GM12874 (cell line): ENCODE results near the gene MYCL.

Source experiments
- TF ChIP-seq, protein P1 (sequence below): IDR thresholded peaks from 2 replicates; pipeline ENCODE4 v1.5.1; 2011; ENCODE audit warnings: low read depth, mild to moderate bottlenecking, control low read depth, low read length, moderate library complexity; ENCODE audit not compliant: insufficient read depth

MYCL gene

DNA sequence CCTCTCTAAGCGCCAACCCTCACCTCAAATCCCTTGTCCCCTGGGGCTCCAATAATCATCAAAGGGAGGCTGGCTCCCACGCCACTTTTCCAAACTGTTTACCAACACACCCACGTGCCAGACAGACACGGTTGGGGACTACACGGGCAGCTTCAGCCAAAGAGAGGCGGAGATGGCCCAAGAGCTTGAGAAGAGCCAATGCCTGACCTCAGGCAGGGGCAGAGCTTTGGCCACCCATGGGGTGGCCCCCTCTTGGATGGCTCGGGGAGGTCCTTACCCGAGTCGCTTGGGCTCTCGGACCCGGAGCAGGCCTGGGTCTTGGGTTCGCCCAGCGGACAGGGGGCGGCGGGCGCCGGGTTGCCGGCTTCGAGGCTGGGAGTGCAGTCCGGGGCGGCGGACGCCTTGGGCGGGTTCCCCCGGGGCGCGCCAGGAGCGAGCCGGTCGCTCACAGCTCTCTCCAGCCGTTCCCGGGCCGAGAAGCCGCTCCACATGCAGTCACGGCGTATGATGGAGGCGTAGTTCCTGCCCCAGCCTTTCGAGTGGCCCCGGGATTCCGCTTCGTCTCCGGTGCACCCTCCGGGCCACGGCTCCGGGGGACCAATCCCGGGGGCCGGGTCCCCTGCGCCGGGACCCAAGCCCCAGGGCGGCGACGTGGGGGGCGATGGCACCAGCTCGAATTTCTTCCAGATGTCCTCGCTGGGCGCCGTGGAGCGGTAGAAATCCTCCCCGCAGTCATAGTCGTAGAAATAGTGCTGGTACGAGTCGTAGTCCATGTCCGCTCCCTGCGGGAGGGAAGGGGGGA is 854 bp downstream of the MYCL start:
- TF ChIP-seq, protein P1, sequence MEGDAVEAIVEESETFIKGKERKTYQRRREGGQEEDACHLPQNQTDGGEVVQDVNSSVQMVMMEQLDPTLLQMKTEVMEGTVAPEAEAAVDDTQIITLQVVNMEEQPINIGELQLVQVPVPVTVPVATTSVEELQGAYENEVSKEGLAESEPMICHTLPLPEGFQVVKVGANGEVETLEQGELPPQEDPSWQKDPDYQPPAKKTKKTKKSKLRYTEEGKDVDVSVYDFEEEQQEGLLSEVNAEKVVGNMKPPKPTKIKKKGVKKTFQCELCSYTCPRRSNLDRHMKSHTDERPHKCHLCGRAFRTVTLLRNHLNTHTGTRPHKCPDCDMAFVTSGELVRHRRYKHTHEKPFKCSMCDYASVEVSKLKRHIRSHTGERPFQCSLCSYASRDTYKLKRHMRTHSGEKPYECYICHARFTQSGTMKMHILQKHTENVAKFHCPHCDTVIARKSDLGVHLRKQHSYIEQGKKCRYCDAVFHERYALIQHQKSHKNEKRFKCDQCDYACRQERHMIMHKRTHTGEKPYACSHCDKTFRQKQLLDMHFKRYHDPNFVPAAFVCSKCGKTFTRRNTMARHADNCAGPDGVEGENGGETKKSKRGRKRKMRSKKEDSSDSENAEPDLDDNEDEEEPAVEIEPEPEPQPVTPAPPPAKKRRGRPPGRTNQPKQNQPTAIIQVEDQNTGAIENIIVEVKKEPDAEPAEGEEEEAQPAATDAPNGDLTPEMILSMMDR, result no peak

DNA sequence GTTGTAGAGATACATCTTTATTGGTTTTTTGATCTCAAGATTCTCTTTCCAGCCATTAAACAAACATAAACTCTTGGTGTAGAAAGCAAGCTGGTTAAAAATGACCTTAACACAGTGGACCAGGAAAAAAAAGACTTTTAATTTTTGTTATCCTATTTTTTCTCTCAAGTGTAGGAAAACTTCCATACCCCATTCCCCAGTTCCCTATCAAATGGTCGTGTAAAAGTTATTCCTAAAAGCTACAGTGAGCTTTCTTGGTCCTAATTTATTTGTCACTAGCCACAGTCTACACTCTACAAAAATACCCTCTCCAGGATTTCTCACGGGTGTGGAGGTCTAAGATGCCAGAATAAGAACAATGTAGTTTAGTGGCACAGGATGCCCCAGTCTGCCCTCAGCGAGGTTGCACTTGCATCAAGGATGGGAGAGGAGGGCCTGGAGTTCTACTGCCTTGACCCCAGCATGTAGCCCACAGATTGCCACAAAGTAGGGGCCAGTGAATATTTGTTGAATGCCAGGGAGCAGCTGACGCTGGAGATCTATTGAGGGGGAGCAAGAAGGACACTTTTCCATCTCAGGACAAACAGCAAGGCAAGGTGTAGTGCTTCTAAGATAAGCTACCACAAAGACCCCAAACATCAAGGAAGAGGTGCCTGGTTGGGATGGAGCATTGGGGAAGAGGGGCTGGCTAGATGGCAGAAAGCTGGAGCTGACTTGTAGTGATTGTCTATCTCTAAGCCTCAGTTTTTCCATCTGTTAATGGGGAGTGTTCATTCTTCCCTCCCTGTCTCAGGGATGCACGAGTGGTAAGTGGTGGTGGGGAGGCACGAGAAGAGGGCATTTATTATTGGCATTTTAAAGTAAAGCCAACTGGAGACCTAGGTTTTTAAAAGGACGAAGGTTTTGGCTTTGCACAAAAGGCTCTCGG is 1.8 kb downstream of the MYCL start:
- TF ChIP-seq, protein P1, result no peak

DNA sequence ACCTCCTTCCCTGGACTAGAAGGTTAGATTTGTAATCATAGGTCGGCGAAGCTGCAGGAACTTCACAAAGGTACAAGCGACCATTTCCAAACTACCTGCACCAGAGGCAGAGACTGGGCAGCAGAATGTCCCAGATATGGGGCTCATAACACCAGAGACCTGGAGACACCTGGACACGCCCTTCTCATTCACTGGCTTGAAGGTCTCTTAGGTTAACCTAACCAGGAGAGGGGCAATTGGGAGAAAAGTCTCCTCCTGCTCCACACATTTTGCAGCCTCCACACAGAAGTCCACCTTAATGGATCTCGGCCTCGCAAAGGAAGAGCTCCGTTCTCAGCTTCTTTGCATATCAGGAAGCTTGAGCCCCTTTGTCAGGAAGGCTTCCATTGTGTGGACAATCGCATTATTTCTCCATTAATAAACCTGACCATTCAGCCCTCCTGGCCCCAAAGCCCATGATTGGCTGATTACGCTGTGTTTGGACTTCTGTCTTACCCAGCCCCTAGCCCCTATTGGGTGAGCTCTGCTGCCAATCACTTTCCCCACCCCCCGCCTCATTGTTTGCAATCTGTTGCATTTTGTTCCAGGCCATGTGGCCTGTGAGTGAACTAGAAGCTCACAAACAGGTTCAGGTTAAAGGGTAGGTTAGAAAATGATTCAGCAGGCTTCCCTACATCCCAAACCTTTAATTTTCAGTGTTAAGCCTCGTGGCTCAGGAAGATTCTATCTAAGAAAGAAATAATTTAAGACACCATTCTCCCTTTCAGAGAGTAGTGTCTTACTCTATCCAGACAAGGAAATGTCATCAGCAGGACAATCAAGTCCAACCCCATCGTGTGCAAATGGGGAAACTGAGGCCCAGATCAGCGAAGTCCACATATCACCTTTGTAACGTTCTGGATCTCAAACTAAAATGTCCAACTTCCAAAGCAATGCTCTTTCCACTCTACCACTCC is 2.8 kb downstream of the MYCL start:
- TF ChIP-seq, protein P1, result no peak

GRCh38 chr1:39898191-39898590 is 3.5 kb downstream of the MYCL start:
- TF ChIP-seq, protein P1, result no peak

DNA sequence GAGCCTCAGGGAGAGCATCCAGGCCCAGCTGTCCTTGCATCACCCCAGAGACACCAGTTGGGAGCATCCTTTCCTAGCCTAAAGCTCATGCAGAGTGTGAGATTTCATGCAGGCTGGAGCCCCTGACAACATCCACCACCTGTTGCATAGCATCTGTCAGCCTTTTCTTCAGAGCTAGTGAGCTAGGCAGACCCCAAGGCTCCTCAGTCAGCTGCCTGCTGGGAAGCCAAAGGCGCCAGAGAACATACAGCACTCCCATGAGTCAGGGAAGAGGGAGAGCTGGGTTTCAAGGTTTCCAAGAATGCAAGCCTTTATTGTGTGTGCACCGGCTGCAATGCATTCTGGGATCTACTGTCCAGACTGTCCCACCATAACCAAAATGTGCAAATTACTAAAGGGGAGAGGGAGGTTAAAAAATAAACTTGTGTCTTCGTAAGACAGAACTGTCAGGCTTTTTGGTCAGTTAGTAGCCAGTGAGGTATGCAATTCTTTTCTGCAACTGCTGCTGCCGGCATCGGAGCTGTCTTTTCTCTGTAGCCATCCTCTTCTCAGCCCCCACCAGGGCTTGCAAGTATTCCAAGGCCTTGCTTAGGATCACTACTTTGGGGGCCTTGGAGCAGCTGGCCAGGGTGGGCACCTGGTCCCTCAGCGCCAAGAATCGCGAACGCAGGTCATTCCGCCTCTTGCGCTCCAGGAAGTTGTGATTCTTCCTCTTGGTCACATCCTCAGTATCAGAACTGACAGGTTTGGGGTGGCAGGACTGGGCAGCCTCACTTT is 4.6 kb downstream of the MYCL start:
- TF ChIP-seq, protein P1, result no peak

DNA sequence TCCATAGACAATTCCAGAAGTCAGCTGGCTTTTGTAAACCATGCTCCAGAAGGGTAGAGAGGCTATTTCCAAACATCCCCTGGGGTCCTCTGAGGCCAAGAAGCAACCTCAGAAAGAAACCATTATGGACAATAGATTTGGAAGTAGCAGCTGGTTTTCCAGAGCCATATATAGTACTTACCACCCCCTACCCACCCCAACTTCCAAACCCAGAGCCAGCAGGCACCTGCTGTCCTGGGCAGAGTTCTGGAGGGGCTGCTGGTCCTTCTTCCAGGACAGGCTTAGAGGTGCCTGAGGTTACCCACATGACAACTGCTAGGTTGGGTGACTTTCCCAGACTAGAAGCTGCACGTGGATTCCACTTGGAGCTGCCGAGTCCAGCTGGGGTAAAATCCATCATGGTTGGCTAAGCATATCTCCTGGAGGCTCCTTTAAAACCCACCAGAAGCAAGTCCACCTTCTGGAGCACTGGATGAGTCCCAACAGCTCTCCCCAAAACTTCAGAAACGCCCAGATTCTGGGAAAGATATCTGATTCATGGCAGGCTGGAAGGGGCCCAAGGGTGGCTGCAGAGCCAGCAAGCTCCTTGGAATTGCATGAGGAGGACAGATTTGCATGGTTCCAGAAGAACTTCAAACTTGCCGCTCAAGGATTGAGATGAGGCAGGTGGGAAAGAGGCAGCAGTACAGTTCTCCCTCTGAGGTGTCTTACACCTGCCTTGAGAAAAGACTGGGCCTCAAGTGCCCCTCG is 5.8 kb downstream of the MYCL start:
- TF ChIP-seq, protein P1, result no peak
